Measurements from ENCODE around the gene LHX5. TPM values are rescaled to one million over a fixed set of nuclear protein-coding genes. Genes with fewer than 3 reads are reported as not detected.

The LHX5 gene
- total and polyA plus RNA-seq, 9 donors, result not detected

DNA sequence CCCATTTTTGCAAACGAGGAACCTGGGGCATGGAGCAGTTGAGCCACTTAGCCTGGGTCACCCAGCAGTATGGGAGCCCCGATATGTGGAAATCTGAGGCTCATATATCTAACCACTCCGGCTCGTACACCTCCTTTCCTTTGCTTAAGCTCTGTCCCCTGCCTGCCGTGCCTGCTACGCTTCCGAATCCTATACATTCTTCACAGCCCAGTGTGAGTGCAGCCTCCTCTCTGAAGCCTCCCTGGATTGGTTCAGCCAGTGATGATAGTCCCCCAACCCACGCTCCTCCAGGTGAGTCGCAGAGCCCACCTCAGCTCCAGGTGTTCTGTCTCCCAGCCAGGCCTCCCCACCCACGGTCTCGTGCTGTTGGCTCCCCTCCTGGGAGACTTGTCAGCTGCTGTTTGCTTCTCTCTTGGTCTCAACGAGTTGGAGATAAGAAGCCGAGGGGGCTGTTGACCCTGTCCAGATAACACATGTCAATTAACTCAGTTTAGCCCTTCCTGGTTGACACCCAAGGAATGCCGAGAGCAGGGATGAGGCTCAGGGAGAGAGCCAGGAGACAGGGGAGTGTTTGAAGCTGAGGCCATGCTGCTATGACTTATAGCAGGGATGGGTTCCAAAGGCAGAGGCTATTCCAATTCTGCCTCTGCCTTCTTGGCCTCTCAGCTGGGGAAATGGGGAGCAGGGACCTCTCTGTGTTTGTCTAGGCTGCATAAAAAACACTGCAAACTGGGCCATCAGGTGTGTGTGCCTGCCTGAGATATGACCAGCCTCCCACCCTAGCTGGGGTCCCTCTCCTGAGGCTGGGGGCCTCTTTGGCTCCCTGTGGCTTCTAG lies 30.5 kb downstream of the LHX5 start:
- Histone ChIP-seq H3K36me3 (no peaks in the 10 kb centered on the region), H3K4me1 (ENCODE audit: insufficient read depth) (no peaks in the 10 kb centered on the region), H3K27me3 (no peaks in the 10 kb centered on the region), H3K9me3 (no peaks in the 10 kb centered on the region), H3K27ac (no peak overlapping the region), H3K4me3 (no peak overlapping the region)
- WGBS, 3 donors, result 32 to 38% (median 34%) methylated on average over 14 of the region's 14 CpGs
- DNase-seq, result no peak
- TF ChIP-seq POLR2A (IDR thresholded peaks at IDR 0.05) (no peak), EP300 (IDR thresholded peaks at IDR 0.05) (no peak), CTCF (IDR thresholded peaks at IDR 0.05) (no peak)
- intact Hi-C loops (cut with DNase I), result no loop called here

- intact Hi-C loops (cut with DNase I), result no loop called here
- H3K4me1 ChIP-seq (ENCODE audit: insufficient read depth), result no peaks in the 10 kb centered on the region
- DNase-seq, result no peak
- H3K27me3 ChIP-seq, result no peaks in the 10 kb centered on the region
- WGBS, 3 donors, result 55 to 65% (median 62%) methylated on average over 7 of the region's 7 CpGs
- no peak overlapping the region for H3K27ac ChIP-seq
- H3K4me3 ChIP-seq, result no peak overlapping the region
- H3K9me3 ChIP-seq, result no peaks in the 10 kb centered on the region
- no peak for TF ChIP-seq POLR2A (IDR thresholded peaks at IDR 0.05)
- TF ChIP-seq CTCF (IDR thresholded peaks at IDR 0.05), result no peak
- no peak for TF ChIP-seq EP300 (IDR thresholded peaks at IDR 0.05)
- H3K36me3 ChIP-seq, result no peaks in the 10 kb centered on the region
These were observed 31.3 kb downstream of the LHX5 start for GRCh38 chr12:113440336-113440735.

GRCh38 chr12:113439606-113440030 lies 32.1 kb downstream of the LHX5 start:
- intact Hi-C loops (cut with DNase I), result loop anchor here in 1 of 4 donors (10.0 kb wide), 1 partner anchor 265 kb away; no protein-coding TSS in a partner anchor
- no peaks in the 10 kb centered on the region for H3K36me3 ChIP-seq
- no peak overlapping the region for H3K27ac ChIP-seq
- no peaks in the 10 kb centered on the region for H3K4me1 ChIP-seq (ENCODE audit: insufficient read depth)
- WGBS, 3 donors, result 7 to 22% (median 15%) methylated on average over 8 of the region's 8 CpGs
- DNase-seq, result peak in 4 of 5 donors; percentile 42 to 57 (median 46)
- no peak overlapping the region for H3K4me3 ChIP-seq
- no peaks in the 10 kb centered on the region for H3K9me3 ChIP-seq
- TF ChIP-seq CTCF (IDR thresholded peaks at IDR 0.05) (no peak), POLR2A (IDR thresholded peaks at IDR 0.05) (no peak), EP300 (IDR thresholded peaks at IDR 0.05) (no peak)
- H3K27me3 ChIP-seq, result no peaks in the 10 kb centered on the region

DNA sequence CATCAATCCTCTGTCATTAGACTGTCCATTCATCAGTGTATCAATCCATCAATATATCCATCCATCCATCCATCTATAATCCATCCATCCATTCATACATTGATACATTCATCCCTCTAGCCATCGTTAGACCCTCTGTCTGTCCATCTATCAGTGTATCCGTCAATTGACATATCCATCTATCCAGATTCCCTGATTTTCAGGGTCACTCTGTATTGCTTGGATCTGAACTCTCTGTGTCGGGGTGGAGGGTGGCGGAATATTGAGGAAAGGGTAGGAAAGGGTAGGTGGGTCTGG lies 32.4 kb downstream of the LHX5 start:
- Histone ChIP-seq H3K4me3 (no peak overlapping the region), H3K27me3 (no peaks in the 10 kb centered on the region), H3K27ac (no peak overlapping the region), H3K36me3 (no peaks in the 10 kb centered on the region), H3K4me1 (ENCODE audit: insufficient read depth) (no peaks in the 10 kb centered on the region), H3K9me3 (no peaks in the 10 kb centered on the region)
- no peak for DNase-seq
- TF ChIP-seq POLR2A (IDR thresholded peaks at IDR 0.05) (no peak), EP300 (IDR thresholded peaks at IDR 0.05) (no peak), CTCF (IDR thresholded peaks at IDR 0.05) (no peak)
- WGBS, 3 donors, result 35 to 41% (median 36%) methylated on average over 4 of the region's 4 CpGs
- intact Hi-C loops (cut with DNase I), result loop anchor here in 1 of 4 donors (10.0 kb wide), 1 partner anchor 264 kb away; no protein-coding TSS in a partner anchor

Measured in ovary (tissue), 9 donors.